Measurements from ENCODE around the gene DNAJC21. TPM values are rescaled to one million over a fixed set of nuclear protein-coding genes. Genes with fewer than 3 reads are reported as not detected.

The DNAJC21 gene
- total and polyA plus RNA-seq, 9 of the 15 experiments (the other 6 are each of a cell fraction or from before 2014, with no cell fraction given), result 26.6 to 105 (median 70.7) TPM

DNA sequence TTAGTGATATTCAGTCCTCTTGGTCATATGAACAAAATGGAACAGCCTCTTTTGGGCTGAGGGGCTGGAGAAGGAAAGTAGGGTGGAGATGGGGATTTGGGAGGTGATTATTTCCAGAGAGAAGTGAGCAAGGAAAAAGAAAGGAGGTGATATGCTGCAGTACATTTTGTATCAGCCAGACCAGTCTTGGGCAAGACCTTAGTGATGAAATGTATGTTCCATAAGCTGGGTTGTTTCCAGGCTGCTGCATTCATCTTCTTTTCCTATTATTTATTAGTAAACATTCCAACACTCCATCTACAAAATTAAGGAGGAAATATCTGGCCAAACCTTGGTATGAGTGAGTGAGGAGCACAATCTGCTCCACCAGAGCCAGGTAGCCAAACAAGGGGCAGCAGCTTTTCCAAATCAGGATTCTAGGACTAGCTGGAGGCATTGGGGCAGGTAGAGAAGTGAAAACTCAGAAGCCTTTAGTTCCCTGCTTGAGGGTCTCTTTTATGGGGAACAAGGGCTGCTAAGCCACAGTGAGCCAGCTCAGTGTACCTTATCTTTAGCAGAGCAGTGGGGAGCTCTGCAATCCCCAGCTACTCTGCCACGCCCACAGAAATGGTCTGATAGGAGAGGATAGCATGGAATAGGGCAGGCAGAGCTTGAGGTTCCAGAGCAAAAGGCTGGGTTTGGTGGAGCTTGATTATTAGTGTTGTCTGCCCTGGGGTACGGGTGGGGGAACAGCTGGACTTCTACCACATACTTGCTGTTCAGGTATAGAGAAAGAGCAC, 33.5 kb upstream of the DNAJC21 start (continued):
- peak; percentile 47; the same call in 1 of the 2 replicates for TF ChIP-seq POLR2AphosphoS5 (IDR thresholded peaks at IDR 0.05; ENCODE audit: control insufficient read depth, insufficient read depth, low read depth, low read length)
- TF ChIP-seq, protein P1, sequence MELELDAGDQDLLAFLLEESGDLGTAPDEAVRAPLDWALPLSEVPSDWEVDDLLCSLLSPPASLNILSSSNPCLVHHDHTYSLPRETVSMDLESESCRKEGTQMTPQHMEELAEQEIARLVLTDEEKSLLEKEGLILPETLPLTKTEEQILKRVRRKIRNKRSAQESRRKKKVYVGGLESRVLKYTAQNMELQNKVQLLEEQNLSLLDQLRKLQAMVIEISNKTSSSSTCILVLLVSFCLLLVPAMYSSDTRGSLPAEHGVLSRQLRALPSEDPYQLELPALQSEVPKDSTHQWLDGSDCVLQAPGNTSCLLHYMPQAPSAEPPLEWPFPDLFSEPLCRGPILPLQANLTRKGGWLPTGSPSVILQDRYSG (tag; conservative IDR thresholded peaks at IDR 0.05; ENCODE audit: low read depth), result no peak; the same call in 1 of the 2 replicates
- TF ChIP-seq, protein P2, sequence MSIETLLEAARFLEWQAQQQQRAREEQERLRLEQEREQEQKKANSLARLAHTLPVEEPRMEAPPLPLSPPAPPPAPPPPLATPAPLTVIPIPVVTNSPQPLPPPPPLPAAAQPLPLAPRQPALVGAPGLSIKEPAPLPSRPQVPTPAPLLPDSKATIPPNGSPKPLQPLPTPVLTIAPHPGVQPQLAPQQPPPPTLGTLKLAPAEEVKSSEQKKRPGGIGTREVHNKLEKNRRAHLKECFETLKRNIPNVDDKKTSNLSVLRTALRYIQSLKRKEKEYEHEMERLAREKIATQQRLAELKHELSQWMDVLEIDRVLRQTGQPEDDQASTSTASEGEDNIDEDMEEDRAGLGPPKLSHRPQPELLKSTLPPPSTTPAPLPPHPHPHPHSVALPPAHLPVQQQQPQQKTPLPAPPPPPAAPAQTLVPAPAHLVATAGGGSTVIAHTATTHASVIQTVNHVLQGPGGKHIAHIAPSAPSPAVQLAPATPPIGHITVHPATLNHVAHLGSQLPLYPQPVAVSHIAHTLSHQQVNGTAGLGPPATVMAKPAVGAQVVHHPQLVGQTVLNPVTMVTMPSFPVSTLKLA (conservative IDR thresholded peaks at IDR 0.05), result 0 out of 4 replicates have a peak, but pooled peaks of 1 of the 2 experiments have one; percentile 7
- peak; percentile 72; the same call in 1 of the 2 replicates for TF ChIP-seq KLF13 (tag; IDR thresholded peaks at IDR 0.05; ENCODE audit: borderline replicate concordance, low read depth)
- TF ChIP-seq, protein P3, sequence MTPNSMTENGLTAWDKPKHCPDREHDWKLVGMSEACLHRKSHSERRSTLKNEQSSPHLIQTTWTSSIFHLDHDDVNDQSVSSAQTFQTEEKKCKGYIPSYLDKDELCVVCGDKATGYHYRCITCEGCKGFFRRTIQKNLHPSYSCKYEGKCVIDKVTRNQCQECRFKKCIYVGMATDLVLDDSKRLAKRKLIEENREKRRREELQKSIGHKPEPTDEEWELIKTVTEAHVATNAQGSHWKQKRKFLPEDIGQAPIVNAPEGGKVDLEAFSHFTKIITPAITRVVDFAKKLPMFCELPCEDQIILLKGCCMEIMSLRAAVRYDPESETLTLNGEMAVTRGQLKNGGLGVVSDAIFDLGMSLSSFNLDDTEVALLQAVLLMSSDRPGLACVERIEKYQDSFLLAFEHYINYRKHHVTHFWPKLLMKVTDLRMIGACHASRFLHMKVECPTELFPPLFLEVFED (CRISPR knock-in tag; conservative IDR thresholded peaks at IDR 0.05), result 0 out of 2 replicates have a peak, but pooled peaks have one; percentile 41
- peak; percentile 51 for TF ChIP-seq NCOR1 (IDR thresholded peaks at IDR 0.05)
- no peak for TF ChIP-seq NUFIP1 (IDR thresholded peaks at IDR 0.05; ENCODE audit: partially characterized antibody)
- TF ChIP-seq ZNF551 (CRISPR knock-in tag; IDR thresholded peaks at IDR 0.05), result no peak
- TF ChIP-seq ZNF232 (CRISPR knock-in tag; IDR thresholded peaks at IDR 0.05), result no peak
- no peak for TF ChIP-seq COPS2 (conservative IDR thresholded peaks at IDR 0.05)
- no peak for TF ChIP-seq MEF2D (tag; conservative IDR thresholded peaks at IDR 0.05; ENCODE audit: low read depth)
- TF ChIP-seq, protein P4, sequence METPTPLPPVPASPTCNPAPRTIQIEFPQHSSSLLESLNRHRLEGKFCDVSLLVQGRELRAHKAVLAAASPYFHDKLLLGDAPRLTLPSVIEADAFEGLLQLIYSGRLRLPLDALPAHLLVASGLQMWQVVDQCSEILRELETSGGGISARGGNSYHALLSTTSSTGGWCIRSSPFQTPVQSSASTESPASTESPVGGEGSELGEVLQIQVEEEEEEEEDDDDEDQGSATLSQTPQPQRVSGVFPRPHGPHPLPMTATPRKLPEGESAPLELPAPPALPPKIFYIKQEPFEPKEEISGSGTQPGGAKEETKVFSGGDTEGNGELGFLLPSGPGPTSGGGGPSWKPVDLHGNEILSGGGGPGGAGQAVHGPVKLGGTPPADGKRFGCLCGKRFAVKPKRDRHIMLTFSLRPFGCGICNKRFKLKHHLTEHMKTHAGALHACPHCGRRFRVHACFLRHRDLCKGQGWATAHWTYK (CRISPR knock-in tag; IDR thresholded peaks at IDR 0.05), result peak; percentile 46; the same call in 1 of the 2 replicates
- no peak for TF ChIP-seq PHB2 (IDR thresholded peaks at IDR 0.05; ENCODE audit: low read depth)
- peak; percentile 58; the same call in 1 of the 2 replicates for TF ChIP-seq ZBTB7A (IDR thresholded peaks at IDR 0.05; ENCODE audit: borderline replicate concordance, control insufficient read depth, low read depth, low read length)
- peak; percentile 8 to 82; a peak in 2 of 4 replicates for TF ChIP-seq RCOR1 (IDR thresholded peaks at IDR 0.05; ENCODE audit: borderline replicate concordance in 1 of 2, low read depth in 2 of 2, low read length in 2 of 2)
- TF ChIP-seq EP300 (IDR thresholded peaks at IDR 0.05; ENCODE audit: low read length), result peak; percentile 37; the same call in 1 of the 2 replicates
- no peak for TF ChIP-seq KDM2B (CRISPR knock-in tag; IDR thresholded peaks at IDR 0.05)
- TF ChIP-seq EGR1 (conservative IDR thresholded peaks at IDR 0.05), result 0 out of 2 replicates have a peak, but pooled peaks have one; percentile 32
- TF ChIP-seq TRIM24 (IDR thresholded peaks at IDR 0.05), result no peak
- 0 out of 4 replicates have a peak, but pooled peaks of 1 of the 2 experiments have one; percentile 42 for TF ChIP-seq TEAD1 (CRISPR knock-in tag; IDR thresholded peaks at IDR 0.05)
- no peak for TF ChIP-seq NRF1 (conservative IDR thresholded peaks at IDR 0.05 in 1 of 2, IDR thresholded peaks at IDR 0.05 in 1 of 2)
- peak; percentile 67 for TF ChIP-seq TAL1 (IDR thresholded peaks at IDR 0.05)
- TF ChIP-seq NR2F6 (CRISPR knock-in tag; IDR thresholded peaks at IDR 0.05), result no peak
